HG02571 (cell line): ENCODE results near the gene ACD.
"Not testable (repeated sequence)": the region's sequence is repeated elsewhere in the genome, so short reads cannot be mapped to it uniquely, and the experiment has no call there.

Source experiments
- ATAC-seq: cut with Tn5 transposase; IDR thresholded peaks from one replicate; pipeline ENCODE4 v1.9.1; 2021; ENCODE audit warnings: mild to moderate bottlenecking, moderate library complexity; ENCODE audit not compliant: unreplicated experiment

ACD gene

GRCh38 chr16:67659675-67660563, at the start of gene ACD:
TSS of gene ACD (minus strand) at chr16:67660260. CDS start at chr16:67660220, 40 bp downstream.
- peak; percentile 56 for ATAC-seq

GRCh38 chr16:67709050-67709449, 49.0 kb upstream of the ACD start:
- no peak for ATAC-seq

GRCh38 chr16:67708368-67708771, 48.3 kb upstream of the ACD start:
- no peak for ATAC-seq

- ATAC-seq = no peak
Measured at GRCh38 chr16:67707790-67708189, 47.7 kb upstream of the ACD start.

- no peak for ATAC-seq
Measured at GRCh38 chr16:67707210-67707609, 47.1 kb upstream of the ACD start.

GRCh38 chr16:67704110-67704509, 44.0 kb upstream of the ACD start:
- ATAC-seq = no peak

GRCh38 chr16:67703626-67704025, 43.6 kb upstream of the ACD start:
- no peak for ATAC-seq

GRCh38 chr16:67702130-67702529, 42.1 kb upstream of the ACD start:
- ATAC-seq = no peak

GRCh38 chr16:67701420-67701819, 41.4 kb upstream of the ACD start:
- ATAC-seq = no peak

- no peak for ATAC-seq
Measured at GRCh38 chr16:67699265-67699664, 39.2 kb upstream of the ACD start.

- ATAC-seq = no peak
Measured at GRCh38 chr16:67697422-67698185, 37.5 kb upstream of the ACD start.

GRCh38 chr16:67694611-67695010, 34.6 kb upstream of the ACD start:
- no peak for ATAC-seq

GRCh38 chr16:67693517-67694285, 33.6 kb upstream of the ACD start:
- ATAC-seq = not testable (repeated sequence)

- ATAC-seq = no peak
Measured at GRCh38 chr16:67685388-67686112, 25.5 kb upstream of the ACD start.

- ATAC-seq = no peak
Measured at GRCh38 chr16:67683767-67684166, 23.7 kb upstream of the ACD start.

GRCh38 chr16:67679935-67680897, 20.2 kb upstream of the ACD start:
- no peak for ATAC-seq

GRCh38 chr16:67678354-67679023, 18.4 kb upstream of the ACD start:
- no peak for ATAC-seq

- ATAC-seq = no peak
Measured at GRCh38 chr16:67677712-67678111, 17.7 kb upstream of the ACD start.

GRCh38 chr16:67676939-67677338, 16.9 kb upstream of the ACD start:
- no peak for ATAC-seq
